CD4-positive, CD25-positive, alpha-beta regulatory T cell (primary cell): ENCODE data around the gene SRRM1. TPM values are rescaled to one million over a fixed set of nuclear protein-coding genes. Genes with fewer than 3 reads are reported as not detected.
"Not testable (repeated sequence)": the region's sequence is repeated elsewhere in the genome, so short reads cannot be mapped to it uniquely, and the experiment has no call there.

Experiments
- ATAC-seq, 2 donors: fragments of 150-1000 bp; cut with Tn5 transposase; one replicate each; pipeline ENCODE4 v1.10.0; 2021; ENCODE audit warnings: low read depth in 2 of 2, moderate number of reproducible peaks in 2 of 2, moderate library complexity in 1 of 2
- DNase-seq, 3 donors: peaks; one replicate each; pipeline versions ENCODE4 v3.0.0 to v3.0.0-alpha.2; 2012 to 2022; ENCODE audit warnings: mixed read lengths in 1 of 3
- H3K27ac ChIP-seq: one replicate; pipeline ENCODE4 v1.7.0; 2013; ENCODE audit warnings: mild to moderate bottlenecking, low read length; ENCODE audit not compliant: insufficient read depth, poor library complexity, severe bottlenecking
- H3K27me3 ChIP-seq: one replicate; pipeline ENCODE4 v1.7.0; 2013; ENCODE audit warnings: low read length; ENCODE audit not compliant: control insufficient read depth, insufficient read depth
- H3K36me3 ChIP-seq: one replicate; pipeline ENCODE4 v1.7.0; 2013; ENCODE audit warnings: mild to moderate bottlenecking, low read length, moderate library complexity; ENCODE audit not compliant: control insufficient read depth, insufficient read depth
- H3K4me1 ChIP-seq: 2 replicates; pipeline ENCODE4 v1.7.0; 2013; ENCODE audit warnings: mild to moderate bottlenecking, low read length; ENCODE audit not compliant: insufficient read depth, control insufficient read depth, poor library complexity, severe bottlenecking
- H3K4me3 ChIP-seq: one replicate; pipeline ENCODE4 v1.7.0; 2013; ENCODE audit warnings: low read depth, mild to moderate bottlenecking, low read length, moderate library complexity
- H3K9me3 ChIP-seq, 2 experiments: 1 replicate in 1 of 2; 2 replicates in 1 of 2; pipeline ENCODE4 v1.7.0; 2013; ENCODE audit warnings: low read length in 2 of 2, mild to moderate bottlenecking in 1 of 2, moderate library complexity in 1 of 2; ENCODE audit not compliant: control insufficient read depth in 2 of 2
- H3K27ac Mint-ChIP-seq, 3 donors: one replicate each; pipeline ENCODE4 v1.8.0; 2020 to 2022; ENCODE audit warnings: mild to moderate bottlenecking in 3 of 3, mixed read lengths in 3 of 3, moderate library complexity in 2 of 3
- H3K27me3 Mint-ChIP-seq: one replicate; pipeline ENCODE4 v1.8.0; 2022; ENCODE audit warnings: mild to moderate bottlenecking, mixed read lengths
- H3K36me3 Mint-ChIP-seq: one replicate; pipeline ENCODE4 v1.8.0; 2020; ENCODE audit warnings: mixed read lengths
- H3K4me1 Mint-ChIP-seq, 4 donors: one replicate each; pipeline ENCODE4 v1.8.0; 2020 to 2022; ENCODE audit warnings: mixed read lengths in 4 of 4, mild to moderate bottlenecking in 1 of 4
- H3K4me3 Mint-ChIP-seq, 4 donors: one replicate each; pipeline ENCODE4 v1.8.0; 2020 to 2022; ENCODE audit warnings: mild to moderate bottlenecking in 4 of 4, mixed read lengths in 4 of 4, moderate library complexity in 3 of 4
- H3K9me3 Mint-ChIP-seq, 7 donors: one replicate each; pipeline ENCODE4 v1.8.0; 2020 to 2022; ENCODE audit warnings: mixed read lengths in 7 of 7, mild to moderate bottlenecking in 3 of 7, moderate library complexity in 2 of 7
- polyA plus RNA-seq, 4 donors: library from polyadenylated mRNA; unstranded; fragments of 300-500 nt; fragmentation: Illumina TruSeq; gene quantifications; one replicate each; pipeline ENCODE4 v1.2.3, GENCODE V29; 2021
- total RNA-seq: library from RNA; stranded (reverse); gene quantifications from one replicate; pipeline ENCODE4 v1.2.3, GENCODE V29; 2022

The SRRM1 gene
- total and polyA plus RNA-seq, 5 donors from 2014 or later: 85.5 to 284 (median 94.4) TPM

DNA sequence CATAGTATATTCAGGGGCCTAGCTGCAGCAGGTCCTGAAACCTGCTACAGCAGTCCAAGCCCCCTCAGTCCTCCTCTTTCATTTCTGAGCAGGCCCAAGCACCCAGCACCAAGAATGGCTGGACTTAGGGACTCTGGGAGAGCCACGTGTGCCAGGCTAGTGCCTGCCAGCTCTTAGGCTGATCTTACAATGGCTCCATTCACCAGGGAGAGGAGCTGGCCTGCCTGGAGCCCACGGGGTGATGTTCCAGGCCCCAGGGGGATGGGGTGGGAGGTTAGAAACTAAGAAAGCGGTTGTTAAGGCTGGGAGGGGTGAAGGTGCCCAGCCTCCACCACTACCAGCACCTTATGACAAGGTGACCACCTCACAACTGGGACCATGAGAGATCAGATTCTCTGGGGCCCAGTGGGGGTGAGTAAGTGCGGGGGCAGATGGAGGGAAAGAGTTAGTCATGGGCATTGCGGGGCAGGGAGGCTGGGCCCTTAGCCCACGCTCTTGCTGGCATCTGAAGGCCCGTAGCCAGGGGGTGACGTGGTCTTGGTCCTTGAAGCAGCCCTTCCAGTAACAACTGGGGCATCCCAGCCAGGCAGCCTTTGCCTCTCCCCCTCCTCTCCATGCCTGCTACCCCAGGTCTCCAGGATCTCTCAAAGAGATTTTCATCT lies 71.9 kb downstream of the SRRM1 start:
- Histone ChIP-seq H3K27ac (no peak overlapping the region), H3K9me3 (no peaks in the 10 kb centered on the region), H3K4me3 (no peak overlapping the region), H3K36me3 (no peaks in the 10 kb centered on the region), H3K4me1 (no peaks in the 10 kb centered on the region), H3K27me3 (no peaks in the 10 kb centered on the region)
- H3K36me3 Mint-ChIP-seq: no peaks in the 10 kb centered on the region
- no peaks in the 10 kb centered on the region for H3K9me3 Mint-ChIP-seq
- no peak for DNase-seq
- H3K27ac Mint-ChIP-seq: no peak overlapping the region
- no peaks in the 10 kb centered on the region for H3K4me1 Mint-ChIP-seq
- no peak for ATAC-seq
- no peaks in the 10 kb centered on the region for H3K27me3 Mint-ChIP-seq
- no peak overlapping the region for H3K4me3 Mint-ChIP-seq

DNA sequence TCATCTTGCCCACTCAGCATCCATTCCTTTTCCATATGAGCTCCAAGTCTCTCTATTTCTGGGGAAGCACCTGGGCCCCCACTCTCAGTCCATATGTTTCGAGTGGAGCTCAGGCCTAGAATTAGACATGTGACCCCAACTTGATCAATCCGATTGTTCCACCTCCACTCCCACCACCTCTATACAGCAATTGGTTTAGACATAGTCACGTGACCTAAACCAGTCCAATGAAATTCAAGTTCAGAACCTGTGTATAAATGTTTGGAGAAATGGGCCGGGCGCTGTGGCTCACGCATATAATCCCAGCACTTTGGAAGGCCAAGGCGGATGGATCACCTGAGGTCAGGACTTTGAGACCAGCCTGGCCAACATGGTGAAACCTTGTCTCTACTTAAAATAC lies 72.6 kb downstream of the SRRM1 start:
- Histone ChIP-seq H3K9me3 (no peaks in the 10 kb centered on the region), H3K27ac (no peak overlapping the region), H3K4me1 (no peaks in the 10 kb centered on the region), H3K4me3 (no peak overlapping the region), H3K27me3 (no peaks in the 10 kb centered on the region), H3K36me3 (no peaks in the 10 kb centered on the region)
- Mint-ChIP-seq H3K36me3 (no peaks in the 10 kb centered on the region), H3K4me3 (no peak overlapping the region), H3K4me1 (peaks cover 0 to under 1% (median 0%) of the 10 kb centered on the region in 4 donors), H3K27me3 (no peaks in the 10 kb centered on the region), H3K27ac (peak overlapping the region in 1 of 3 donors; percentile 34), H3K9me3 (peaks cover 0 to under 1% (median 0%) of the 10 kb centered on the region in 7 donors)
- ATAC-seq (no peak), DNase-seq (no peak)

DNA sequence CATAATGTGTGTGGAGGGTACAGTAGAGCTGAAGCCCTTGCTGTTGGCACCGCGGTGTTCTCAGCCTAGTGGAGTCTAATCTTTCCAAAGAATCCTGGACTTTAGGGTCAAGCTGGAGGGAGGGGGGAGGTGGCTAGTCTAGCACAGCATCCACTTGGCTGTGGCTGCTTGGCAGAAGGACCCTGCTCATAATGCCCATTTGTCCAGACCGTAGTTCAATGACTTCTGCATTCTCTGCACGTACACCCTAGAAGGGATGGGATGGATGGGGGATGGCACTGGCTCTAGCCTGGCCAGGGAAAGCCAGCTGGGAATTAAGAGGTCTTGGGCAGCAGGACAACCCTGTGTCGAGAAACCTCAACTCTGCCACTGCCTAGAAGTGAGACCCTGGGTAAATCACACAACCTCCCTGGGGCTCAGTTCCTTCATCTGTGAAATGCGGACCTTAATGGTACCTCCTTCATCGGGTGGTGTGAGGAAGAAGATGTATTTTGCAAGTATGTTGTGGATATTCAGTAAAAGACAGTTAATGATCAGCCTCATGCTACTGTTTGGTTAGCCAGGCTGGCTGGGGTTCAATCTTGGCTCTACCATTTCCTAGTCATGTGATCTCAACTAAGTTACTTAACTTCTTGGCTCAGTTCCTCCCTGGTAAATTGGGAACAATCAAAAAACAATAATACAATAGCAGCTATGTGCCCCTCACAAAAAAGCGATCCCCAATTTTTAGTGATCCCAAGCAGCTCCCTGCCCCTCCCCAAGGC lies 75.0 kb downstream of the SRRM1 start:
- H3K9me3 Mint-ChIP-seq: peaks cover 0 to 2% (median 0%) of the 10 kb centered on the region in 7 donors
- no peak for ATAC-seq
- peak overlapping the region in 1 of 3 donors; percentile 5 for H3K27ac Mint-ChIP-seq

DNA sequence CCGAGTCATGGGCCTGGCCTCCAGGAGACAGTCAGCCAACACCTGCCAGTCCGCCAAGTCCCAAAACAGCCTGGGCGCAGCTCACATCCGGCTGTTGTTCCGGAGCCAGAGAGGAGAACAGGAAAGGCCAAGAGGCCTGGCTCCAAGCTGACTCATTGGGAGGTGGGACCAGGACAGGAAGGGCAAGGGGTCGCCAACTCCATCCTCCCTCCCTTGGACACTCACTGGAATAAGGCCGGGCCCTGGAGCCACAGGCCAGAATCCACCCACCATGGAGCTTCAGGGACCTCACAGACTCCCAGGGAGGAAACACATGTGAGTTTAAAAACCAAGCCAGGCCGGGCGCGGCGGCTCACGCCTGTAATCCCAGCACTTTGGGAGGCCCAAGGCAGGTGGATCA lies 77.0 kb downstream of the SRRM1 start:
- no peak for ATAC-seq
- no peaks in the 10 kb centered on the region for H3K36me3 Mint-ChIP-seq
- no peak overlapping the region for H3K27ac Mint-ChIP-seq

More for the DNA sequence above, 75.0 kb downstream of the SRRM1 start:
- Histone ChIP-seq H3K4me1 (no peaks in the 10 kb centered on the region), H3K36me3 (no peaks in the 10 kb centered on the region), H3K27ac (no peak overlapping the region), H3K9me3 (no peaks in the 10 kb centered on the region), H3K4me3 (no peak overlapping the region), H3K27me3 (no peaks in the 10 kb centered on the region)
- Mint-ChIP-seq H3K4me3 (no peak overlapping the region), H3K27me3 (no peaks in the 10 kb centered on the region), H3K36me3 (no peaks in the 10 kb centered on the region), H3K4me1 (peaks cover 0 to 8% (median 3%) of the 10 kb centered on the region in 4 donors)
- DNase-seq: no peak

DNA sequence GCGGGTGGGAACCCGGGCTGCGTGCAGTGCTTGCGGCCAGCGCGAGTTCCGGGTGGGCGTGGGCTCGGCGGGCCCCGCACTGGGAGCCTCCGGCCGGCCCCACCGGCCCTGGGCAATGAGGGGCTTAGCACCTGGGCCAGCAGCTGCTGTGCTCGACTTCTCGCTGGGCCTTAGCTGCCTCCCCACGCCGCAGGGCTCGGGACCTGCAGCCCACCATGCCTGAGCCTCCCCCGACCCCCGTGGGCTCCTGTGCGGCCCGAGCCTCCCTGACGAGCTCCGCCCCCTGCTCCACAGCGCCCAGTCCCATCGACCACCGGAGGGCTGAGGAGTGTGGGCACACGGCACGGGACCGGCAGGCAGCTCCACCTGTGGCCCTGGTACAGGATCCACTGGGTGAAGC lies 78.4 kb downstream of the SRRM1 start:
- no peak for DNase-seq
- Mint-ChIP-seq H3K27ac (no peak overlapping the region), H3K27me3 (no peaks in the 10 kb centered on the region), H3K9me3 (peaks cover 0 to 4% (median 0%) of the 10 kb centered on the region in 7 donors), H3K36me3 (no peaks in the 10 kb centered on the region), H3K4me1 (peaks cover 0 to 8% (median 3%) of the 10 kb centered on the region in 4 donors), H3K4me3 (no peak overlapping the region)
- no peaks in the 10 kb centered on the region for H3K4me1 ChIP-seq
- no peaks in the 10 kb centered on the region for H3K27me3 ChIP-seq
- H3K9me3 ChIP-seq: no peaks in the 10 kb centered on the region
- H3K36me3 ChIP-seq: no peaks in the 10 kb centered on the region
- ATAC-seq: no peak
- no peak overlapping the region for H3K27ac ChIP-seq
- no peak overlapping the region for H3K4me3 ChIP-seq

More for the DNA sequence above, 77.0 kb downstream of the SRRM1 start:
- H3K9me3 Mint-ChIP-seq: peaks cover 0 to 4% (median 0%) of the 10 kb centered on the region in 7 donors
- H3K4me3 Mint-ChIP-seq: no peak overlapping the region
- H3K4me1 ChIP-seq: no peaks in the 10 kb centered on the region
- no peak for DNase-seq
- no peak overlapping the region for H3K27ac ChIP-seq
- H3K27me3 Mint-ChIP-seq: no peaks in the 10 kb centered on the region
- H3K9me3 ChIP-seq: no peaks in the 10 kb centered on the region
- no peaks in the 10 kb centered on the region for H3K27me3 ChIP-seq
- peaks cover 0 to 8% (median 3%) of the 10 kb centered on the region in 4 donors for H3K4me1 Mint-ChIP-seq
- H3K4me3 ChIP-seq: no peak overlapping the region
- no peaks in the 10 kb centered on the region for H3K36me3 ChIP-seq

DNA sequence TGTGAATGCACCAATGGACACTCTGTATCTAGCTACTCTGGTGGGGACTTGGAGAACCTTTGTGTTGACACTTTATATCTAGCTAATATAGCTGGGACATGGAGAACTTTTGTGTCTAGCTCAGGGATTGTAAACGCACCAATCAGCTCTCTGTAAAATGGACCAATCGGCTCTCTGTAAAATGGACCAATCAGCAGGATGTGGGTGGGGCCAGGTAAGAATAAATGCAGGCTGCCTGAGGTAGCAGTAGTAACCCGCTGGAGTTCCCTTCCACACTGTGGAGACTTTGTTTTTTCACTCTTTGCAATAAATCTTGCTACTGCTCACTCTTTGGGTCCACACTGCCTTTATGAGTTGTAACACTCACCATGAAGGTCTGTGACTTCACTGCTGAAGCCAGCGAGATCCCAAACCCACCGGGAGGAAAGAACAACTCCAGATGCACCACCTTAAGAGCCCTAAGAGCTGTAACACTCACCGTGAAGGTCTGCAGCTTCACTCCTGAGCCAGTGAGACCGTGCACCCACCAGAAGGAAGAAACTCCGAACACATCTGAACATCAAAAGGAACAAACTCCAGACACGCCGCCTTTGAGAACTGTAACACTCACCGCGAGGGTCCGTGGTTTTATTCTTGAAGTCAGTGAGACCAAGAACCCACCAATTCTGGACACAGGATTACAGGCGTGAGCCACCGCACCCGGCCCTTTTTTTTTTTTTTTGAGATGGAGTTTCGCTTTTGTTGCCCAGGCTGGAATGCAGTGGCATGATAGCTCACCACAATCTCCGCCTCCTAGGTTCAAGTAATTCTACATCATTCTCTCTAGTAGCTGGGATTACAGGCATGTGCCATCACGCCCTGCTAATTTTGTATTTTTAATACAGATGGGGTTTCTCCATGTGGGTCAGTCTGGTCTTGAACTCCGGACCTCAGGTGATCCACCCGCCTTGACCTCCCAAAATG lies 79.3 kb downstream of the SRRM1 start:
- not testable (repeated sequence) for H3K27ac ChIP-seq, H3K4me1 ChIP-seq, H3K27me3 ChIP-seq, H3K36me3 Mint-ChIP-seq, H3K27me3 Mint-ChIP-seq, H3K9me3 Mint-ChIP-seq, H3K9me3 ChIP-seq, DNase-seq, H3K4me1 Mint-ChIP-seq, H3K27ac Mint-ChIP-seq, ATAC-seq, H3K36me3 ChIP-seq
- peak overlapping the region; percentile 1 for H3K4me3 ChIP-seq
- H3K4me3 Mint-ChIP-seq: peak overlapping the region; percentile 48 to 83 (median 82)
